ENCODE results near the gene GATD1. TPM values are rescaled to one million over a fixed set of nuclear protein-coding genes. Genes with fewer than 3 reads are reported as not detected.

The GATD1 gene
- total and polyA plus RNA-seq, 9 of the 15 experiments (the other 6 are each of a cell fraction or from before 2014, with no cell fraction given), result 2.8 to 144 (median 36.9) TPM

DNA sequence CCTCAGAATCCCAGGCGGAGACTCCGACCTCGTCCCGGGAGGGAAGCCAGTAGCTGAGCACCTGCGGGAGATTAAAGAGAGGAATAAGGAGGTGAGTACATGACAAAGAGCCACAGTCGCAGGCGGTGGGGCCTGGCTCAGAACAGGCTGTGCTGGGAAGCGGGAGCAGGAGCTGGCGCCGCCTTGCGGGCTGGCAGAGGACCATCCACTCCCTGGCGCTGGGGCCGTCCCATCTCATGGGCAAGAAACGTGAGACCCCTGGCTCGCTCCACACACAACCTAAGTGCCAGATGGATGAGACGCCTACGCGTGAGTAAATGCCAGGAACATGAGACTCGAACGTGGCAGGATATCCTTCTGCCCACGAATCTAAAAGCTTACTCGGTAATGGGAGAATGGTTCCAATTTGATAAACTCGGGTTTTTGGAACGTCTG, 6.3 kb upstream of the GATD1 start (continued):
- TF ChIP-seq ZBTB7A (IDR thresholded peaks at IDR 0.05; ENCODE audit: borderline replicate concordance, control insufficient read depth, low read depth, low read length) (peak; percentile 28; the same call in 1 of the 2 replicates), SMC3 (conservative IDR thresholded peaks at IDR 0.05; ENCODE audit: insufficient read depth, low read depth, low read length) (0 out of 2 replicates have a peak, but pooled peaks have one; percentile 16), RB1 (IDR thresholded peaks at IDR 0.05; ENCODE audit: low read depth) (peak; percentile 40; the same call in 1 of the 2 replicates), SMAD3 (CRISPR knock-in tag; conservative IDR thresholded peaks at IDR 0.05) (no peak), POLR2AphosphoS5 (IDR thresholded peaks at IDR 0.05; ENCODE audit: control insufficient read depth, insufficient read depth, low read depth, low read length) (no peak), STAG1 (CRISPR knock-in tag; IDR thresholded peaks at IDR 0.05; ENCODE audit: borderline replicate concordance) (0 out of 2 replicates have a peak, but pooled peaks have one; percentile 11), NCOA6 (IDR thresholded peaks at IDR 0.05) (no peak), CBX8 (IDR thresholded peaks at IDR 0.05; ENCODE audit: borderline replicate concordance, extremely low read depth, low read depth, low read length, poor library complexity, severe bottlenecking) (no peak), POLR2G (IDR thresholded peaks at IDR 0.05; ENCODE audit: low read depth, low read length) (peak; percentile 55; the same call in 1 of the 2 replicates), NR2F6 (CRISPR knock-in tag; IDR thresholded peaks at IDR 0.05) (no peak), TOE1 (IDR thresholded peaks at IDR 0.05; ENCODE audit: borderline replicate concordance) (no peak), TOE1 (CRISPR knock-in tag; IDR thresholded peaks at IDR 0.05; ENCODE audit: borderline replicate concordance, low read depth) (no peak), RAD21 (CRISPR knock-in tag; conservative IDR thresholded peaks at IDR 0.05 in 1 of 2, IDR thresholded peaks at IDR 0.05 in 1 of 2) (peak in 1 of 2 experiments; percentile 38; a peak in 1 of 4 replicates), YY1 (IDR thresholded peaks at IDR 0.05; ENCODE audit: borderline replicate concordance in 1 of 3, control insufficient read depth in 1 of 3, extremely low read depth in 1 of 3, insufficient read depth in 3 of 3, insufficient read length in 1 of 3, insufficient replicate concordance in 2 of 3, low read depth in 1 of 3, low read length in 2 of 3) (no peak)
- TF ChIP-seq, protein P1, sequence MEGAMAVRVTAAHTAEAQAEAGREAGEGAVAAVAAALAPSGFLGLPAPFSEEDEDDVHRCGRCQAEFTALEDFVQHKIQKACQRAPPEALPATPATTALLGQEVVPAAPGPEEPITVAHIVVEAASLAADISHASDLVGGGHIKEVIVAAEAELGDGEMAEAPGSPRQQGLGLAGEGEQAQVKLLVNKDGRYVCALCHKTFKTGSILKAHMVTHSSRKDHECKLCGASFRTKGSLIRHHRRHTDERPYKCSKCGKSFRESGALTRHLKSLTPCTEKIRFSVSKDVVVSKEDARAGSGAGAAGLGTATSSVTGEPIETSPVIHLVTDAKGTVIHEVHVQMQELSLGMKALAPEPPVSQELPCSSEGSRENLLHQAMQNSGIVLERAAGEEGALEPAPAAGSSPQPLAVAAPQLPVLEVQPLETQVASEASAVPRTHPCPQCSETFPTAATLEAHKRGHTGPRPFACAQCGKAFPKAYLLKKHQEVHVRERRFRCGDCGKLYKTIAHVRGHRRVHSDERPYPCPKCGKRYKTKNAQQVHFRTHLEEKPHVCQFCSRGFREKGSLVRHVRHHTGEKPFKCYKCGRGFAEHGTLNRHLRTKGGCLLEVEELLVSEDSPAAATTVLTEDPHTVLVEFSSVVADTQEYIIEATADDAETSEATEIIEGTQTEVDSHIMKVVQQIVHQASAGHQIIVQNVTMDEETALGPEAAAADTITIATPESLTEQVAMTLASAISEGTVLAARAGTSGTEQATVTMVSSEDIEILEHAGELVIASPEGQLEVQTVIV (CRISPR knock-in tag; IDR thresholded peaks at IDR 0.05; ENCODE audit: borderline replicate concordance), result no peak
- TF ChIP-seq, protein P2, sequence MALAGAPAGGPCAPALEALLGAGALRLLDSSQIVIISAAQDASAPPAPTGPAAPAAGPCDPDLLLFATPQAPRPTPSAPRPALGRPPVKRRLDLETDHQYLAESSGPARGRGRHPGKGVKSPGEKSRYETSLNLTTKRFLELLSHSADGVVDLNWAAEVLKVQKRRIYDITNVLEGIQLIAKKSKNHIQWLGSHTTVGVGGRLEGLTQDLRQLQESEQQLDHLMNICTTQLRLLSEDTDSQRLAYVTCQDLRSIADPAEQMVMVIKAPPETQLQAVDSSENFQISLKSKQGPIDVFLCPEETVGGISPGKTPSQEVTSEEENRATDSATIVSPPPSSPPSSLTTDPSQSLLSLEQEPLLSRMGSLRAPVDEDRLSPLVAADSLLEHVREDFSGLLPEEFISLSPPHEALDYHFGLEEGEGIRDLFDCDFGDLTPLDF (CRISPR knock-in tag; IDR thresholded peaks at IDR 0.05), result no peak
- TF ChIP-seq, protein P3, sequence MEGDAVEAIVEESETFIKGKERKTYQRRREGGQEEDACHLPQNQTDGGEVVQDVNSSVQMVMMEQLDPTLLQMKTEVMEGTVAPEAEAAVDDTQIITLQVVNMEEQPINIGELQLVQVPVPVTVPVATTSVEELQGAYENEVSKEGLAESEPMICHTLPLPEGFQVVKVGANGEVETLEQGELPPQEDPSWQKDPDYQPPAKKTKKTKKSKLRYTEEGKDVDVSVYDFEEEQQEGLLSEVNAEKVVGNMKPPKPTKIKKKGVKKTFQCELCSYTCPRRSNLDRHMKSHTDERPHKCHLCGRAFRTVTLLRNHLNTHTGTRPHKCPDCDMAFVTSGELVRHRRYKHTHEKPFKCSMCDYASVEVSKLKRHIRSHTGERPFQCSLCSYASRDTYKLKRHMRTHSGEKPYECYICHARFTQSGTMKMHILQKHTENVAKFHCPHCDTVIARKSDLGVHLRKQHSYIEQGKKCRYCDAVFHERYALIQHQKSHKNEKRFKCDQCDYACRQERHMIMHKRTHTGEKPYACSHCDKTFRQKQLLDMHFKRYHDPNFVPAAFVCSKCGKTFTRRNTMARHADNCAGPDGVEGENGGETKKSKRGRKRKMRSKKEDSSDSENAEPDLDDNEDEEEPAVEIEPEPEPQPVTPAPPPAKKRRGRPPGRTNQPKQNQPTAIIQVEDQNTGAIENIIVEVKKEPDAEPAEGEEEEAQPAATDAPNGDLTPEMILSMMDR (IDR thresholded peaks at IDR 0.05 in 2 of 3, conservative IDR thresholded peaks at IDR 0.05 in 1 of 3; ENCODE audit: insufficient read depth in 2 of 3, low read depth in 1 of 3, low read length in 3 of 3), result peak; percentile 56 to 64 (median 64)

Data from K562 (cell line).